DND-41 (cell line): Measurements from ENCODE around the gene ANK3.

Experiments used
- ATAC-seq: fragments of 200-7000 bp; cut with Tn5 transposase; 3 replicates; pipeline ENCODE4 v1.9.1; 2021; ENCODE audit warnings: low read depth; ENCODE audit not compliant: insufficient read depth
- DNase-seq: peaks from one replicate; pipeline ENCODE4 v3.0.0-alpha.2; 2020
- H2AFZ ChIP-seq: 2 replicates; pipeline ENCODE4 v1.6.0; 2012; ENCODE audit warnings: low read depth, low read length
- H3K27ac ChIP-seq: 2 replicates; pipeline ENCODE4 v1.5.1; 2012; ENCODE audit warnings: low read length, inconsistent platforms
- H3K27me3 ChIP-seq: fragments of 200-600 bp; sonication (generic); 2 replicates; pipeline ENCODE4 v1.6.0; 2012; ENCODE audit warnings: low read length, mild to moderate bottlenecking, inconsistent platforms; ENCODE audit not compliant: insufficient read depth, poor library complexity
- H3K36me3 ChIP-seq: 2 replicates; pipeline ENCODE4 v1.5.1; 2012; ENCODE audit warnings: low read length, inconsistent platforms; ENCODE audit not compliant: insufficient read depth
- H3K4me1 ChIP-seq: 2 replicates; pipeline ENCODE4 v1.5.1; 2012; ENCODE audit warnings: mild to moderate bottlenecking, low read length; ENCODE audit not compliant: insufficient read depth
- H3K4me2 ChIP-seq: 2 replicates; pipeline ENCODE4 v1.6.0; 2012; ENCODE audit warnings: mild to moderate bottlenecking, moderate library complexity, low read length, inconsistent platforms; ENCODE audit not compliant: insufficient read depth
- H3K4me3 ChIP-seq, 2 experiments: fragments of 200-600 bp in 1 of 2; shearing (Covaris generic) in 1 of 2; 2 replicates each; pipeline ENCODE4 v1.5.1; 2012 to 2016; ENCODE audit warnings: inconsistent platforms in 2 of 2, low read length in 2 of 2, mild to moderate bottlenecking in 2 of 2, low read depth in 1 of 2, moderate library complexity in 1 of 2
- H3K79me2 ChIP-seq: 2 replicates; pipeline ENCODE4 v1.6.0; 2012; ENCODE audit warnings: low read length, inconsistent platforms; ENCODE audit not compliant: insufficient read depth
- H3K9ac ChIP-seq: 2 replicates; pipeline ENCODE4 v1.6.0; 2012; ENCODE audit warnings: low read depth, mild to moderate bottlenecking, inconsistent platforms, low read length, moderate library complexity
- H3K9me3 ChIP-seq: 2 replicates; pipeline ENCODE4 v1.5.1; 2012; ENCODE audit warnings: low read length, moderate library complexity, mild to moderate bottlenecking, inconsistent platforms; ENCODE audit not compliant: insufficient read depth, severe bottlenecking
- H4K20me1 ChIP-seq: 2 replicates; pipeline ENCODE4 v1.6.0; 2012; ENCODE audit warnings: low read length; ENCODE audit not compliant: insufficient read depth
- EZH2 ChIP-seq: IDR thresholded peaks from 3 replicates; pipeline ENCODE4 v1.6.1; 2012; ENCODE audit warnings: borderline replicate concordance, low read depth, mild to moderate bottlenecking, moderate library complexity, low read length, inconsistent platforms; ENCODE audit not compliant: severe bottlenecking
- TF ChIP-seq, protein P1 (sequence below): IDR thresholded peaks from 2 replicates; pipeline ENCODE4 v1.5.1; 2012; ENCODE audit warnings: borderline replicate concordance, low read length, moderate library complexity, mild to moderate bottlenecking; ENCODE audit not compliant: poor library complexity, severe bottlenecking; ENCODE audit errors: extremely low read depth

ANK3 gene

GRCh38 chr10:60200012-60200681, 189.5 kb downstream of the ANK3 start:
- Histone ChIP-seq H2AFZ (no peak overlapping the region), H3K4me3 (no peak overlapping the region), H3K27me3 (no peaks in the 10 kb centered on the region), H3K4me2 (no peak overlapping the region), H3K4me1 (no peaks in the 10 kb centered on the region), H3K9ac (no peak overlapping the region), H3K9me3 (no peaks in the 10 kb centered on the region), H3K36me3 (no peaks in the 10 kb centered on the region), H3K79me2 (no peaks in the 10 kb centered on the region), H3K27ac (no peak overlapping the region), H4K20me1 (no peaks in the 10 kb centered on the region)
- no peak for ATAC-seq
- TF ChIP-seq EZH2, result no peak
- TF ChIP-seq, protein P1, sequence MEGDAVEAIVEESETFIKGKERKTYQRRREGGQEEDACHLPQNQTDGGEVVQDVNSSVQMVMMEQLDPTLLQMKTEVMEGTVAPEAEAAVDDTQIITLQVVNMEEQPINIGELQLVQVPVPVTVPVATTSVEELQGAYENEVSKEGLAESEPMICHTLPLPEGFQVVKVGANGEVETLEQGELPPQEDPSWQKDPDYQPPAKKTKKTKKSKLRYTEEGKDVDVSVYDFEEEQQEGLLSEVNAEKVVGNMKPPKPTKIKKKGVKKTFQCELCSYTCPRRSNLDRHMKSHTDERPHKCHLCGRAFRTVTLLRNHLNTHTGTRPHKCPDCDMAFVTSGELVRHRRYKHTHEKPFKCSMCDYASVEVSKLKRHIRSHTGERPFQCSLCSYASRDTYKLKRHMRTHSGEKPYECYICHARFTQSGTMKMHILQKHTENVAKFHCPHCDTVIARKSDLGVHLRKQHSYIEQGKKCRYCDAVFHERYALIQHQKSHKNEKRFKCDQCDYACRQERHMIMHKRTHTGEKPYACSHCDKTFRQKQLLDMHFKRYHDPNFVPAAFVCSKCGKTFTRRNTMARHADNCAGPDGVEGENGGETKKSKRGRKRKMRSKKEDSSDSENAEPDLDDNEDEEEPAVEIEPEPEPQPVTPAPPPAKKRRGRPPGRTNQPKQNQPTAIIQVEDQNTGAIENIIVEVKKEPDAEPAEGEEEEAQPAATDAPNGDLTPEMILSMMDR, result no peak
- DNase-seq, result no peak

GRCh38 chr10:60197206-60197605, 192.5 kb downstream of the ANK3 start:
- Histone ChIP-seq H3K36me3 (no peaks in the 10 kb centered on the region), H3K9me3 (no peaks in the 10 kb centered on the region), H3K27ac (no peak overlapping the region), H4K20me1 (no peaks in the 10 kb centered on the region), H3K27me3 (no peaks in the 10 kb centered on the region), H3K4me1 (no peaks in the 10 kb centered on the region), H2AFZ (no peak overlapping the region), H3K79me2 (no peaks in the 10 kb centered on the region), H3K4me2 (no peak overlapping the region), H3K9ac (no peak overlapping the region), H3K4me3 (no peak overlapping the region)
- no peak for DNase-seq
- TF ChIP-seq, protein P1, result no peak
- no peak for TF ChIP-seq EZH2
- ATAC-seq, result no peak

- no peak for DNase-seq
- H3K36me3 ChIP-seq, result no peaks in the 10 kb centered on the region
- H4K20me1 ChIP-seq, result no peaks in the 10 kb centered on the region
- no peaks in the 10 kb centered on the region for H3K4me1 ChIP-seq
- no peak overlapping the region for H3K9ac ChIP-seq
- no peaks in the 10 kb centered on the region for H3K27me3 ChIP-seq
- no peak for TF ChIP-seq EZH2
- TF ChIP-seq, protein P1, result no peak
- H3K79me2 ChIP-seq, result no peaks in the 10 kb centered on the region
- H2AFZ ChIP-seq, result no peak overlapping the region
- ATAC-seq, result no peak
- no peak overlapping the region for H3K27ac ChIP-seq
- H3K9me3 ChIP-seq, result no peaks in the 10 kb centered on the region
- no peak overlapping the region for H3K4me2 ChIP-seq
- no peak overlapping the region for H3K4me3 ChIP-seq
Observed at GRCh38 chr10:60194421-60194820, 195.3 kb downstream of the ANK3 start.
